Measurements from ENCODE around the gene NSA2. TPM values are rescaled to one million over a fixed set of nuclear protein-coding genes. Genes with fewer than 3 reads are reported as not detected.

NSA2 gene
- total and polyA plus RNA-seq, 9 of the 15 experiments (the other 6 are each of a cell fraction or from before 2014, with no cell fraction given) = 60.2 to 246 (median 183) TPM

DNA sequence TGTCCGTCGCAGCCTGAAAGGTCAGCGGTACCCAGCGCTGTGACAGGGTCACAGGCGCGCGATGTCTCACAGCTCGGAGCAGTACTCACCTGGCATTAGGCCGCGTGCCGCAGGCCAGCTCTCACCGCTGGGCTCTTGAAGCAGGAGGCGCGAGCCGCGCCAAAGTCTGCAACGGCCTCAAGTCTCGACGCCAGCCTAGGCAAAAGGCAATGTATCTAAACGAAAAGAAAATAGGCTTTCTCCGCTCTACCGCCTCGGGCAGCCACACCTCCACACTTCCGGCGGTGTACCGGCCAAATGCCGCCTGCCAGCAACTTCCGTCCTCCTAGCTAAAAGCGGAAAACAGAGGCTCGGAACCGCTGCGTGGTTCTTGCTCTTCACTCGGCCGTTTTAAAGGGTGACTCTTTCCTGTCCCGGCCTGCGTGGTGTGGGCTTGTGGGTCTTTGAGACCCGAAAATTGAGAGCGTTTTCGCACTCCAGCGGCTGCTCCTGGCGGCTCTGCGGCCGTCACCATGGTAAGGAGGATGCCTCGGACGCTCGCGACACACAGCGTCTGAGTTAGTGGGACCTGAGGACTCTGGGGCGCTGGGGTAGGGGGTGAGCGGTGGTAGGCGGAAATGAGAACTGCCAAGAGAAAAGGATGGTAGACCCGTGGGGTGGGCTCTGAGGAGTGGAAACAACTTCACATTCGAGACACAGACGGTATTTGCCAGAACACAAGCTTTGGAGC, at the start of gene NSA2, which contains the start of gene GFM2 (continued):
- TF ChIP-seq, protein P1, sequence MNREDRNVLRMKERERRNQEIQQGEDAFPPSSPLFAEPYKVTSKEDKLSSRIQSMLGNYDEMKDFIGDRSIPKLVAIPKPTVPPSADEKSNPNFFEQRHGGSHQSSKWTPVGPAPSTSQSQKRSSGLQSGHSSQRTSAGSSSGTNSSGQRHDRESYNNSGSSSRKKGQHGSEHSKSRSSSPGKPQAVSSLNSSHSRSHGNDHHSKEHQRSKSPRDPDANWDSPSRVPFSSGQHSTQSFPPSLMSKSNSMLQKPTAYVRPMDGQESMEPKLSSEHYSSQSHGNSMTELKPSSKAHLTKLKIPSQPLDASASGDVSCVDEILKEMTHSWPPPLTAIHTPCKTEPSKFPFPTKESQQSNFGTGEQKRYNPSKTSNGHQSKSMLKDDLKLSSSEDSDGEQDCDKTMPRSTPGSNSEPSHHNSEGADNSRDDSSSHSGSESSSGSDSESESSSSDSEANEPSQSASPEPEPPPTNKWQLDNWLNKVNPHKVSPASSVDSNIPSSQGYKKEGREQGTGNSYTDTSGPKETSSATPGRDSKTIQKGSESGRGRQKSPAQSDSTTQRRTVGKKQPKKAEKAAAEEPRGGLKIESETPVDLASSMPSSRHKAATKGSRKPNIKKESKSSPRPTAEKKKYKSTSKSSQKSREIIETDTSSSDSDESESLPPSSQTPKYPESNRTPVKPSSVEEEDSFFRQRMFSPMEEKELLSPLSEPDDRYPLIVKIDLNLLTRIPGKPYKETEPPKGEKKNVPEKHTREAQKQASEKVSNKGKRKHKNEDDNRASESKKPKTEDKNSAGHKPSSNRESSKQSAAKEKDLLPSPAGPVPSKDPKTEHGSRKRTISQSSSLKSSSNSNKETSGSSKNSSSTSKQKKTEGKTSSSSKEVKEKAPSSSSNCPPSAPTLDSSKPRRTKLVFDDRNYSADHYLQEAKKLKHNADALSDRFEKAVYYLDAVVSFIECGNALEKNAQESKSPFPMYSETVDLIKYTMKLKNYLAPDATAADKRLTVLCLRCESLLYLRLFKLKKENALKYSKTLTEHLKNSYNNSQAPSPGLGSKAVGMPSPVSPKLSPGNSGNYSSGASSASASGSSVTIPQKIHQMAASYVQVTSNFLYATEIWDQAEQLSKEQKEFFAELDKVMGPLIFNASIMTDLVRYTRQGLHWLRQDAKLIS (CRISPR knock-in tag; IDR thresholded peaks at IDR 0.05) = peak; percentile 38; the same call in 1 of the 2 replicates
- TF ChIP-seq C11orf30 (IDR thresholded peaks at IDR 0.05; ENCODE audit: low read depth) (peak; percentile 97), ZEB2 (IDR thresholded peaks at IDR 0.05) (peak; percentile 99), PHF20 (IDR thresholded peaks at IDR 0.05; ENCODE audit: partially characterized antibody) (peak; percentile 96), EP400 (IDR thresholded peaks at IDR 0.05) (peak; percentile 94), ATF7 (IDR thresholded peaks at IDR 0.05) (peak; percentile 71), NCOA1 (IDR thresholded peaks at IDR 0.05; ENCODE audit: low read depth) (peak; percentile 99), ZFX (CRISPR knock-in tag; IDR thresholded peaks at IDR 0.05) (peak; percentile 75), MCM2 (IDR thresholded peaks at IDR 0.05; ENCODE audit: low read depth) (no peak), MBD2 (IDR thresholded peaks at IDR 0.05; ENCODE audit: borderline replicate concordance, low read depth) (peak; percentile 61), NR1H2 (CRISPR knock-in tag; IDR thresholded peaks at IDR 0.05) (peak; percentile 57; the same call in 1 of the 2 replicates), SMAD4 (CRISPR knock-in tag; conservative IDR thresholded peaks at IDR 0.05) (0 out of 2 replicates have a peak, but pooled peaks have one; percentile 42), MCM3 (IDR thresholded peaks at IDR 0.05) (no peak), ZNF12 (CRISPR knock-in tag; IDR thresholded peaks at IDR 0.05) (no peak), SREBF2 (CRISPR knock-in tag; IDR thresholded peaks at IDR 0.05) (no peak), YY1 (IDR thresholded peaks at IDR 0.05; ENCODE audit: borderline replicate concordance in 1 of 3, control insufficient read depth in 1 of 3, extremely low read depth in 1 of 3, insufficient read depth in 3 of 3, insufficient read length in 1 of 3, insufficient replicate concordance in 2 of 3, low read depth in 1 of 3, low read length in 2 of 3) (peak in 2 of 3 experiments; percentile 48 to 60), NFRKB (IDR thresholded peaks at IDR 0.05; ENCODE audit: low read depth) (peak; percentile 40; the same call in 1 of the 2 replicates), RBM34 (IDR thresholded peaks at IDR 0.05; ENCODE audit: borderline replicate concordance, insufficient read depth, low read length) (no peak), RAD21 (CRISPR knock-in tag; conservative IDR thresholded peaks at IDR 0.05 in 1 of 2, IDR thresholded peaks at IDR 0.05 in 1 of 2) (0 out of 4 replicates have a peak, but pooled peaks of 1 of the 2 experiments have one; percentile 7)
- TF ChIP-seq, protein P2, sequence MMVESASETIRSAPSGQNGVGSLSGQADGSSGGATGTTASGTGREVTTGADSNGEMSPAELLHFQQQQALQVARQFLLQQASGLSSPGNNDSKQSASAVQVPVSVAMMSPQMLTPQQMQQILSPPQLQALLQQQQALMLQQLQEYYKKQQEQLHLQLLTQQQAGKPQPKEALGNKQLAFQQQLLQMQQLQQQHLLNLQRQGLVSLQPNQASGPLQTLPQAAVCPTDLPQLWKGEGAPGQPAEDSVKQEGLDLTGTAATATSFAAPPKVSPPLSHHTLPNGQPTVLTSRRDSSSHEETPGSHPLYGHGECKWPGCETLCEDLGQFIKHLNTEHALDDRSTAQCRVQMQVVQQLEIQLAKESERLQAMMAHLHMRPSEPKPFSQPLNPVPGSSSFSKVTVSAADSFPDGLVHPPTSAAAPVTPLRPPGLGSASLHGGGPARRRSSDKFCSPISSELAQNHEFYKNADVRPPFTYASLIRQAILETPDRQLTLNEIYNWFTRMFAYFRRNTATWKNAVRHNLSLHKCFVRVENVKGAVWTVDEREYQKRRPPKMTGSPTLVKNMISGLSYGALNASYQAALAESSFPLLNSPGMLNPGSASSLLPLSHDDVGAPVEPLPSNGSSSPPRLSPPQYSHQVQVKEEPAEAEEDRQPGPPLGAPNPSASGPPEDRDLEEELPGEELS (CRISPR knock-in tag; IDR thresholded peaks at IDR 0.05; ENCODE audit: borderline replicate concordance) = no peak
- TF ChIP-seq, protein P3, sequence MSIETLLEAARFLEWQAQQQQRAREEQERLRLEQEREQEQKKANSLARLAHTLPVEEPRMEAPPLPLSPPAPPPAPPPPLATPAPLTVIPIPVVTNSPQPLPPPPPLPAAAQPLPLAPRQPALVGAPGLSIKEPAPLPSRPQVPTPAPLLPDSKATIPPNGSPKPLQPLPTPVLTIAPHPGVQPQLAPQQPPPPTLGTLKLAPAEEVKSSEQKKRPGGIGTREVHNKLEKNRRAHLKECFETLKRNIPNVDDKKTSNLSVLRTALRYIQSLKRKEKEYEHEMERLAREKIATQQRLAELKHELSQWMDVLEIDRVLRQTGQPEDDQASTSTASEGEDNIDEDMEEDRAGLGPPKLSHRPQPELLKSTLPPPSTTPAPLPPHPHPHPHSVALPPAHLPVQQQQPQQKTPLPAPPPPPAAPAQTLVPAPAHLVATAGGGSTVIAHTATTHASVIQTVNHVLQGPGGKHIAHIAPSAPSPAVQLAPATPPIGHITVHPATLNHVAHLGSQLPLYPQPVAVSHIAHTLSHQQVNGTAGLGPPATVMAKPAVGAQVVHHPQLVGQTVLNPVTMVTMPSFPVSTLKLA (conservative IDR thresholded peaks at IDR 0.05) = peak; percentile 82 to 90

Data from K562 (cell line).